Measurements from ENCODE around the gene METRN.
A peak's percentile ranks its signal among the peaks of the same experiment; 100 is the strongest.

Gene METRN

DNA sequence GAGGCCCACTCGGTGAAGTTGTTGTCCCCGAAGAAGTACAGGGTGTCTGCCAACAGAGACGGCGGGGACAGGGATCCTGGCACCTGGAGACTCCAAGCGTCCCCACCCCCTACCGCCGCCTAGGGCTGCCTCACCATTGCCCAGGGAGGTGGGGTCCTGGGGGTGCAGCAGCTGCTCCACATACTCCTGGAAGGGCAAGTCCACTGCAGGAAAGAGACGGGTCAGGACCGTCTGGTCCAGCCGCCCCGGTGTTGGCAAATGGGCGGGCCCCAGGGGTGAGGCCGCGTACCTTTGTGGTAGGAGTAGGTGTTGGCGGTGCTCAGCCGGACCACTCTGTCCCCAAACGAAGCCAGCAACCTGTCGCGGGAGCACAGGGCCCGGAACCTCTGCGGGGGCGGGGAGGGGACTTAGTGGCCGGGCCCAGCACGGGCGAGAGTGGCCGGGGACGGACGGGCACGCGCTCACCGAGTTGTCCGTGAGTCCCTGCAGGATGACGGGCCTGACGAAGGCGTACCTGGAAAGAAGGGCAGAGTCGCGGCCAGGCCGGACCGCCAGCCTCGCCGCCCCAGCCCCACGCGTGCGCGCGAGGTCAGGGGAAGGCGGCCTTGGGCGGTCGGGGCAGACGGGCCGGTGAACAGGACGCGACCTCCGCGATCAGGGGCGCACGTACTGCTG is 31.4 kb upstream of the METRN start (continued):
- TF ChIP-seq, protein P1, sequence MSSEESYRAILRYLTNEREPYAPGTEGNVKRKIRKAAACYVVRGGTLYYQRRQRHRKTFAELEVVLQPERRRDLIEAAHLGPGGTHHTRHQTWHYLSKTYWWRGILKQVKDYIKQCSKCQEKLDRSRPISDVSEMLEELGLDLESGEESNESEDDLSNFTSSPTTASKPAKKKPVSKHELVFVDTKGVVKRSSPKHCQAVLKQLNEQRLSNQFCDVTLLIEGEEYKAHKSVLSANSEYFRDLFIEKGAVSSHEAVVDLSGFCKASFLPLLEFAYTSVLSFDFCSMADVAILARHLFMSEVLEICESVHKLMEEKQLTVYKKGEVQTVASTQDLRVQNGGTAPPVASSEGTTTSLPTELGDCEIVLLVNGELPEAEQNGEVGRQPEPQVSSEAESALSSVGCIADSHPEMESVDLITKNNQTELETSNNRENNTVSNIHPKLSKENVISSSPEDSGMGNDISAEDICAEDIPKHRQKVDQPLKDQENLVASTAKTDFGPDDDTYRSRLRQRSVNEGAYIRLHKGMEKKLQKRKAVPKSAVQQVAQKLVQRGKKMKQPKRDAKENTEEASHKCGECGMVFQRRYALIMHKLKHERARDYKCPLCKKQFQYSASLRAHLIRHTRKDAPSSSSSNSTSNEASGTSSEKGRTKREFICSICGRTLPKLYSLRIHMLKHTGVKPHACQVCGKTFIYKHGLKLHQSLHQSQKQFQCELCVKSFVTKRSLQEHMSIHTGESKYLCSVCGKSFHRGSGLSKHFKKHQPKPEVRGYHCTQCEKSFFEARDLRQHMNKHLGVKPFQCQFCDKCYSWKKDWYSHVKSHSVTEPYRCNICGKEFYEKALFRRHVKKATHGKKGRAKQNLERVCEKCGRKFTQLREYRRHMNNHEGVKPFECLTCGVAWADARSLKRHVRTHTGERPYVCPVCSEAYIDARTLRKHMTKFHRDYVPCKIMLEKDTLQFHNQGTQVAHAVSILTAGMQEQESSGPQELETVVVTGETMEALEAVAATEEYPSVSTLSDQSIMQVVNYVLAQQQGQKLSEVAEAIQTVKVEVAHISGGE (tag by site-specific recombination; conservative IDR thresholded peaks at IDR 0.05; ENCODE audit: low read depth), result no peak; the same call in 1 of the 2 replicates
- TF ChIP-seq, protein P2, sequence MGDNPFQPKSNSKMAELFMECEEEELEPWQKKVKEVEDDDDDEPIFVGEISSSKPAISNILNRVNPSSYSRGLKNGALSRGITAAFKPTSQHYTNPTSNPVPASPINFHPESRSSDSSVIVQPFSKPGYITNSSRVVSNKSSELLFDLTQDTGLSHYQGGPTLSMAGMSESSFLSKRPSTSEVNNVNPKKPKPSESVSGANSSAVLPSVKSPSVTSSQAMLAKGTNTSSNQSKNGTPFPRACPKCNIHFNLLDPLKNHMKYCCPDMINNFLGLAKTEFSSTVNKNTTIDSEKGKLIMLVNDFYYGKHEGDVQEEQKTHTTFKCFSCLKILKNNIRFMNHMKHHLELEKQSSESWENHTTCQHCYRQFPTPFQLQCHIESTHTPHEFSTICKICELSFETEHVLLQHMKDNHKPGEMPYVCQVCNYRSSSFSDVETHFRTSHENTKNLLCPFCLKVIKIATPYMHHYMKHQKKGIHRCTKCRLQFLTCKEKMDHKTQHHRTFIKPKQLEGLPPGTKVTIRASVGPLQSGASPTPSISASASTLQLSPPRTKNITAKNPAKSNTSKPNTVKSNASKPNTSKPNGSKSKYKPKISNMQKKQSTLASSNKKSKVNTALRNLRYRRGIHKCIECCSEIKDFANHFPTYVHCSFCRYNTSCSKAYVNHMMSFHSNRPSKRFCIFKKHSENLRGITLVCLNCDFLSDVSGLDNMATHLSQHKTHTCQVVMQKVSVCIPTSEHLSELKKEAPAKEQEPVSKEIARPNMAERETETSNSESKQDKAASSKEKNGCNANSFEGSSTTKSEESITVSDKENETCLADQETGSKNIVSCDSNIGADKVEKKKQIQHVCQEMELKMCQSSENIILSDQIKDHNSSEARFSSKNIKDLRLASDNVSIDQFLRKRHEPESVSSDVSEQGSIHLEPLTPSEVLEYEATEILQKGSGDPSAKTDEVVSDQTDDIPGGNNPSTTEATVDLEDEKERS (tag by site-specific recombination; IDR thresholded peaks at IDR 0.05), result no peak
- TF ChIP-seq ZNF600 (tag by site-specific recombination; IDR thresholded peaks at IDR 0.05) (peak; percentile 93), ZNF623 (tag by site-specific recombination; IDR thresholded peaks at IDR 0.05) (no peak), ZFP69B (tag by site-specific recombination; IDR thresholded peaks at IDR 0.05) (peak; percentile 88), ZNF223 (tag by site-specific recombination; IDR thresholded peaks at IDR 0.05) (no peak), ZNF292 (tag by site-specific recombination; IDR thresholded peaks at IDR 0.05; ENCODE audit: borderline replicate concordance, low read depth) (no peak), EGR2 (tag by site-specific recombination; IDR thresholded peaks at IDR 0.05; ENCODE audit: low read depth) (peak; percentile 82; the same call in 1 of the 2 replicates), ELK4 (IDR thresholded peaks at IDR 0.05; ENCODE audit: borderline replicate concordance, low read depth, low read length) (no peak), ZNF707 (tag by site-specific recombination; IDR thresholded peaks at IDR 0.05) (no peak; the same call in 1 of the 2 replicates), ZNF747 (tag by site-specific recombination; IDR thresholded peaks at IDR 0.05) (no peak), ZNF433 (tag by site-specific recombination; IDR thresholded peaks at IDR 0.05; ENCODE audit: low read depth) (no peak), MYNN (tag by site-specific recombination; IDR thresholded peaks at IDR 0.05; ENCODE audit: borderline replicate concordance) (peak; percentile 39; the same call in 1 of the 2 replicates), HIC1 (tag by site-specific recombination; IDR thresholded peaks at IDR 0.05) (peak; percentile 90; the same call in 1 of the 2 replicates), SETDB1 (IDR thresholded peaks at IDR 0.05; ENCODE audit: insufficient read length, low read length) (no peak), TCF7L2 (IDR thresholded peaks at IDR 0.05; ENCODE audit: borderline replicate concordance, low read depth, low read length) (no peak), ZNF133 (tag by site-specific recombination; IDR thresholded peaks at IDR 0.05) (0 out of 2 replicates have a peak, but pooled peaks have one; percentile 23), ZNF354C (tag by site-specific recombination; IDR thresholded peaks at IDR 0.05; ENCODE audit: borderline replicate concordance, low read depth) (no peak), ZNF202 (tag by site-specific recombination; IDR thresholded peaks at IDR 0.05; ENCODE audit: borderline replicate concordance) (no peak), ZNF112 (tag by site-specific recombination; IDR thresholded peaks at IDR 0.05) (no peak), FEZF1 (tag by site-specific recombination; IDR thresholded peaks at IDR 0.05) (no peak), ZNF146 (tag by site-specific recombination; IDR thresholded peaks at IDR 0.05) (no peak), ZEB2 (tag by site-specific recombination; IDR thresholded peaks at IDR 0.05) (peak; percentile 96), ZNF544 (tag by site-specific recombination; IDR thresholded peaks at IDR 0.05) (no peak), ZNF404 (tag by site-specific recombination; IDR thresholded peaks at IDR 0.05) (no peak)
- TF ChIP-seq, protein P3, sequence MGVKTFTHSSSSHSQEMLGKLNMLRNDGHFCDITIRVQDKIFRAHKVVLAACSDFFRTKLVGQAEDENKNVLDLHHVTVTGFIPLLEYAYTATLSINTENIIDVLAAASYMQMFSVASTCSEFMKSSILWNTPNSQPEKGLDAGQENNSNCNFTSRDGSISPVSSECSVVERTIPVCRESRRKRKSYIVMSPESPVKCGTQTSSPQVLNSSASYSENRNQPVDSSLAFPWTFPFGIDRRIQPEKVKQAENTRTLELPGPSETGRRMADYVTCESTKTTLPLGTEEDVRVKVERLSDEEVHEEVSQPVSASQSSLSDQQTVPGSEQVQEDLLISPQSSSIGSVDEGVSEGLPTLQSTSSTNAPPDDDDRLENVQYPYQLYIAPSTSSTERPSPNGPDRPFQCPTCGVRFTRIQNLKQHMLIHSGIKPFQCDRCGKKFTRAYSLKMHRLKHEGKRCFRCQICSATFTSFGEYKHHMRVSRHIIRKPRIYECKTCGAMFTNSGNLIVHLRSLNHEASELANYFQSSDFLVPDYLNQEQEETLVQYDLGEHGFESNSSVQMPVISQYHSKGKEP (tag by site-specific recombination; IDR thresholded peaks at IDR 0.05), result no peak
- TF ChIP-seq, protein P4, sequence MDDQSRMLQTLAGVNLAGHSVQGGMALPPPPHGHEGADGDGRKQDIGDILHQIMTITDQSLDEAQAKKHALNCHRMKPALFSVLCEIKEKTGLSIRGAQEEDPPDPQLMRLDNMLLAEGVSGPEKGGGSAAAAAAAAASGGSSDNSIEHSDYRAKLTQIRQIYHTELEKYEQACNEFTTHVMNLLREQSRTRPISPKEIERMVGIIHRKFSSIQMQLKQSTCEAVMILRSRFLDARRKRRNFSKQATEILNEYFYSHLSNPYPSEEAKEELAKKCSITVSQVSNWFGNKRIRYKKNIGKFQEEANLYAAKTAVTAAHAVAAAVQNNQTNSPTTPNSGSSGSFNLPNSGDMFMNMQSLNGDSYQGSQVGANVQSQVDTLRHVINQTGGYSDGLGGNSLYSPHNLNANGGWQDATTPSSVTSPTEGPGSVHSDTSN (CRISPR knock-in tag; IDR thresholded peaks at IDR 0.05), result peak; percentile 17; the same call in 1 of the 2 replicates

Data from HEK293 (cell line).